ENCODE measurements around the gene TGFB3. TPM values are rescaled to one million over a fixed set of nuclear protein-coding genes. Genes with fewer than 3 reads are reported as not detected.

TGFB3 gene
- total and polyA plus RNA-seq, 4 donors = 2.1 to 5.8 (median 3.2) TPM

DNA sequence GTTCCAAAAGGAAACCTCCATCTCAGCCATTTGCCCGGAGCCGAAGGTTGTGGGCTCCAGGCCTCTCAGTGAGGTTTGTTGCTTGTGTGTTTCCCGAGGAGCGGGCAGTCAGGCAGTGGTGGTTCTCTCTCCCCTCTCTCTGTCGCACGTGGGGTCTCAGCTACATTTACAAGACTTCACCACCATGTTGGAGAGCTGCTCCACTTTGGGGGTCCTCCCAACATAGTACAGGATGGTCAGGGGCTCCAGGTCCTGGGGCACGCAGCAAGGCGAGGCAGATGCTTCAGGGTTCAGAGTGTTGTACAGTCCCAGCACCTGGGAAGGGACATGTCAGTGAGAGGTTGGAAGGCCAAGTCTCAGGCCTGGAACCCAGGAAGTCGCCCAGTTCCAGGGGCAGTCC, 22.8 kb downstream of the TGFB3 start:
- WGBS = 95% methylated on average over 9 of the region's 9 CpGs
- TF ChIP-seq SP1 (IDR thresholded peaks at IDR 0.05) (no peak), RAD21 (IDR thresholded peaks at IDR 0.05) (no peak), GABPA (IDR thresholded peaks at IDR 0.05 in 1 of 2, conservative IDR thresholded peaks at IDR 0.05 in 1 of 2) (no peak), HNF4A (conservative IDR thresholded peaks at IDR 0.05) (no peak), HNF4G (IDR thresholded peaks at IDR 0.05) (no peak), EGR1 (IDR thresholded peaks at IDR 0.05; ENCODE audit: low read depth in 2 of 2) (no peak), NR2F2 (IDR thresholded peaks at IDR 0.05) (no peak), YY1 (IDR thresholded peaks at IDR 0.05) (no peak), FOXA2 (IDR thresholded peaks at IDR 0.05) (no peak), FOXA1 (IDR thresholded peaks at IDR 0.05) (no peak)
- TF ChIP-seq, protein P1, sequence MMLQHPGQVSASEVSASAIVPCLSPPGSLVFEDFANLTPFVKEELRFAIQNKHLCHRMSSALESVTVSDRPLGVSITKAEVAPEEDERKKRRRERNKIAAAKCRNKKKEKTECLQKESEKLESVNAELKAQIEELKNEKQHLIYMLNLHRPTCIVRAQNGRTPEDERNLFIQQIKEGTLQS (IDR thresholded peaks at IDR 0.05) = no peak
- TF ChIP-seq, protein P2, sequence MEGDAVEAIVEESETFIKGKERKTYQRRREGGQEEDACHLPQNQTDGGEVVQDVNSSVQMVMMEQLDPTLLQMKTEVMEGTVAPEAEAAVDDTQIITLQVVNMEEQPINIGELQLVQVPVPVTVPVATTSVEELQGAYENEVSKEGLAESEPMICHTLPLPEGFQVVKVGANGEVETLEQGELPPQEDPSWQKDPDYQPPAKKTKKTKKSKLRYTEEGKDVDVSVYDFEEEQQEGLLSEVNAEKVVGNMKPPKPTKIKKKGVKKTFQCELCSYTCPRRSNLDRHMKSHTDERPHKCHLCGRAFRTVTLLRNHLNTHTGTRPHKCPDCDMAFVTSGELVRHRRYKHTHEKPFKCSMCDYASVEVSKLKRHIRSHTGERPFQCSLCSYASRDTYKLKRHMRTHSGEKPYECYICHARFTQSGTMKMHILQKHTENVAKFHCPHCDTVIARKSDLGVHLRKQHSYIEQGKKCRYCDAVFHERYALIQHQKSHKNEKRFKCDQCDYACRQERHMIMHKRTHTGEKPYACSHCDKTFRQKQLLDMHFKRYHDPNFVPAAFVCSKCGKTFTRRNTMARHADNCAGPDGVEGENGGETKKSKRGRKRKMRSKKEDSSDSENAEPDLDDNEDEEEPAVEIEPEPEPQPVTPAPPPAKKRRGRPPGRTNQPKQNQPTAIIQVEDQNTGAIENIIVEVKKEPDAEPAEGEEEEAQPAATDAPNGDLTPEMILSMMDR (IDR thresholded peaks at IDR 0.05; ENCODE audit: low read depth, low read length, missing input control) = no peak
- TF ChIP-seq, protein P3, sequence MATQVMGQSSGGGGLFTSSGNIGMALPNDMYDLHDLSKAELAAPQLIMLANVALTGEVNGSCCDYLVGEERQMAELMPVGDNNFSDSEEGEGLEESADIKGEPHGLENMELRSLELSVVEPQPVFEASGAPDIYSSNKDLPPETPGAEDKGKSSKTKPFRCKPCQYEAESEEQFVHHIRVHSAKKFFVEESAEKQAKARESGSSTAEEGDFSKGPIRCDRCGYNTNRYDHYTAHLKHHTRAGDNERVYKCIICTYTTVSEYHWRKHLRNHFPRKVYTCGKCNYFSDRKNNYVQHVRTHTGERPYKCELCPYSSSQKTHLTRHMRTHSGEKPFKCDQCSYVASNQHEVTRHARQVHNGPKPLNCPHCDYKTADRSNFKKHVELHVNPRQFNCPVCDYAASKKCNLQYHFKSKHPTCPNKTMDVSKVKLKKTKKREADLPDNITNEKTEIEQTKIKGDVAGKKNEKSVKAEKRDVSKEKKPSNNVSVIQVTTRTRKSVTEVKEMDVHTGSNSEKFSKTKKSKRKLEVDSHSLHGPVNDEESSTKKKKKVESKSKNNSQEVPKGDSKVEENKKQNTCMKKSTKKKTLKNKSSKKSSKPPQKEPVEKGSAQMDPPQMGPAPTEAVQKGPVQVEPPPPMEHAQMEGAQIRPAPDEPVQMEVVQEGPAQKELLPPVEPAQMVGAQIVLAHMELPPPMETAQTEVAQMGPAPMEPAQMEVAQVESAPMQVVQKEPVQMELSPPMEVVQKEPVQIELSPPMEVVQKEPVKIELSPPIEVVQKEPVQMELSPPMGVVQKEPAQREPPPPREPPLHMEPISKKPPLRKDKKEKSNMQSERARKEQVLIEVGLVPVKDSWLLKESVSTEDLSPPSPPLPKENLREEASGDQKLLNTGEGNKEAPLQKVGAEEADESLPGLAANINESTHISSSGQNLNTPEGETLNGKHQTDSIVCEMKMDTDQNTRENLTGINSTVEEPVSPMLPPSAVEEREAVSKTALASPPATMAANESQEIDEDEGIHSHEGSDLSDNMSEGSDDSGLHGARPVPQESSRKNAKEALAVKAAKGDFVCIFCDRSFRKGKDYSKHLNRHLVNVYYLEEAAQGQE (IDR thresholded peaks at IDR 0.05) = no peak
- H3K4me1 ChIP-seq (ENCODE audit: control insufficient read depth in 4 of 4, insufficient read depth in 4 of 4, low read length in 3 of 4) = no peaks in the 10 kb centered on the region
- no peak overlapping the region for H3K9ac ChIP-seq (ENCODE audit: low read depth in 1 of 2, low read length in 2 of 2)
- H3K36me3 ChIP-seq (ENCODE audit: control insufficient read depth in 4 of 4, insufficient read depth in 3 of 4, low read depth in 1 of 4, low read length in 3 of 4) = peaks cover 0 to 29% (median 1%) of the 10 kb centered on the region in 4 donors
- H3K9me3 ChIP-seq (ENCODE audit: control insufficient read depth in 4 of 4, low read length in 3 of 4) = no peaks in the 10 kb centered on the region
- DNase-seq (ENCODE audit: low spot score) = no peak
- H3K4me3 ChIP-seq (ENCODE audit: low read depth in 1 of 3, low read length in 3 of 3) = no peak overlapping the region
- no peaks in the 10 kb centered on the region for H3K27me3 ChIP-seq (ENCODE audit: control insufficient read depth in 4 of 4, insufficient read depth in 4 of 4, low read length in 3 of 4)
- no peak overlapping the region for H3K27ac ChIP-seq (ENCODE audit: low read depth in 1 of 2, low read length in 2 of 2)

GRCh38 chr14:75952489-75952888, 29.3 kb downstream of the TGFB3 start:
- no peak for DNase-seq (ENCODE audit: low spot score)
- H3K4me3 ChIP-seq (ENCODE audit: low read depth in 1 of 3, low read length in 3 of 3) = no peak overlapping the region
- no peaks in the 10 kb centered on the region for H3K36me3 ChIP-seq (ENCODE audit: control insufficient read depth in 4 of 4, insufficient read depth in 3 of 4, low read depth in 1 of 4, low read length in 3 of 4)
- no peaks in the 10 kb centered on the region for H3K27me3 ChIP-seq (ENCODE audit: control insufficient read depth in 4 of 4, insufficient read depth in 4 of 4, low read length in 3 of 4)
- H3K4me1 ChIP-seq (ENCODE audit: control insufficient read depth in 4 of 4, insufficient read depth in 4 of 4, low read length in 3 of 4) = no peaks in the 10 kb centered on the region
- no peak overlapping the region for H3K27ac ChIP-seq (ENCODE audit: low read depth in 1 of 2, low read length in 2 of 2)
- H3K9me3 ChIP-seq (ENCODE audit: control insufficient read depth in 4 of 4, low read length in 3 of 4) = no peaks in the 10 kb centered on the region
- no peak overlapping the region for H3K9ac ChIP-seq (ENCODE audit: low read depth in 1 of 2, low read length in 2 of 2)
- WGBS = 98% methylated on average over 3 of the region's 3 CpGs
- TF ChIP-seq EGR1 (IDR thresholded peaks at IDR 0.05; ENCODE audit: low read depth in 2 of 2) = no peak
- TF ChIP-seq JUND (IDR thresholded peaks at IDR 0.05) = no peak
- TF ChIP-seq ZBTB33 (IDR thresholded peaks at IDR 0.05) = no peak
- no peak for TF ChIP-seq SP1 (IDR thresholded peaks at IDR 0.05)
- TF ChIP-seq HNF4G (IDR thresholded peaks at IDR 0.05) = no peak
- TF ChIP-seq YY1 (IDR thresholded peaks at IDR 0.05) = no peak
- TF ChIP-seq, protein P3 (IDR thresholded peaks at IDR 0.05) = no peak
- TF ChIP-seq FOXA2 (IDR thresholded peaks at IDR 0.05) = no peak
- no peak for TF ChIP-seq RXRA (IDR thresholded peaks at IDR 0.05)
- TF ChIP-seq HNF4A (conservative IDR thresholded peaks at IDR 0.05) = no peak
- TF ChIP-seq FOXA1 (IDR thresholded peaks at IDR 0.05) = no peak
- no peak for TF ChIP-seq TAF1 (conservative IDR thresholded peaks at IDR 0.05)
- no peak for TF ChIP-seq NR2F2 (IDR thresholded peaks at IDR 0.05)
- TF ChIP-seq, protein P4, sequence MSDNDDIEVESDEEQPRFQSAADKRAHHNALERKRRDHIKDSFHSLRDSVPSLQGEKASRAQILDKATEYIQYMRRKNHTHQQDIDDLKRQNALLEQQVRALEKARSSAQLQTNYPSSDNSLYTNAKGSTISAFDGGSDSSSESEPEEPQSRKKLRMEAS (IDR thresholded peaks at IDR 0.05) = no peak
- TF ChIP-seq, protein P1 (IDR thresholded peaks at IDR 0.05) = no peak
- no peak for TF ChIP-seq GABPA (IDR thresholded peaks at IDR 0.05 in 1 of 2, conservative IDR thresholded peaks at IDR 0.05 in 1 of 2)
- no peak for TF ChIP-seq RAD21 (IDR thresholded peaks at IDR 0.05)

All from liver (tissue), 9 donors.